PC-9 (cell line): ENCODE measurements around the gene HTT-AS. TPM values are rescaled to one million over a fixed set of nuclear protein-coding genes. Genes with fewer than 3 reads are reported as not detected.

Experiments used
- BruUV-seq: library from RNA; stranded (reverse); fragments of 400-500 nt; replicated peaks from 2 replicates; lab custom pipeline; 2021; lab: Mats Ljungman, UMichigan
- CTCF ChIA-PET: fragments of 300-600 bp; sonication (Branson Sonifier 250); formaldehyde crosslinking; loops from one replicate; lab custom pipeline; 2022; ENCODE audit warnings: antibody characterized with exemption; lab: Charles Lee
- POLR2A ChIA-PET: fragments of 300-600 bp; sonication (Branson Sonifier 250); formaldehyde crosslinking; loops from one replicate; lab custom pipeline; 2022; ENCODE audit warnings: antibody characterized with exemption; ENCODE audit not compliant: unreplicated experiment; lab: Charles Lee
- DNase-seq, 2 experiments: peaks; one replicate each; pipeline versions ENCODE4 v3.0.0 to v3.0.0-alpha.2; 2015 to 2022; ENCODE audit warnings: mixed read lengths in 1 of 2
- H2AFZ ChIP-seq: fragments of 200-600 bp; sonication (generic); 2 replicates; pipeline ENCODE4 v1.8.1; 2017; ENCODE audit warnings: antibody characterized with exemption
- H3F3A ChIP-seq: fragments of 200-600 bp; sonication (generic); 2 replicates; pipeline ENCODE4 v1.8.1; 2017; ENCODE audit warnings: antibody characterized with exemption, mild to moderate bottlenecking, low read depth; ENCODE audit not compliant: insufficient read depth
- H3K27ac ChIP-seq: fragments of 200-600 bp; sonication (generic); 2 replicates; pipeline ENCODE4 v1.6.1; 2016; ENCODE audit warnings: mixed run types
- H3K27me3 ChIP-seq: fragments of 200-600 bp; sonication (generic); 2 replicates; pipeline ENCODE4 v1.6.1; 2016; ENCODE audit warnings: low read depth, mixed run types; ENCODE audit not compliant: insufficient read depth
- H3K36me3 ChIP-seq: fragments of 200-600 bp; sonication (generic); 2 replicates; pipeline ENCODE4 v1.6.1; 2016; ENCODE audit warnings: low read depth, mixed run types
- H3K4me1 ChIP-seq: fragments of 200-600 bp; sonication (generic); replicated peaks from 2 replicates; pipeline ENCODE4 v1.6.1; 2016; ENCODE audit warnings: mixed run types; ENCODE audit not compliant: insufficient read depth
- H3K4me2 ChIP-seq: fragments of 200-600 bp; sonication (generic); 2 replicates; pipeline ENCODE4 v1.6.1; 2017; ENCODE audit warnings: mixed run types
- H3K4me3 ChIP-seq: fragments of 200-600 bp; sonication (generic); 2 replicates; pipeline ENCODE4 v1.6.1; 2016; ENCODE audit warnings: mixed run types
- H3K79me2 ChIP-seq: fragments of 200-600 bp; sonication (generic); 2 replicates; pipeline ENCODE4 v1.6.1; 2017; ENCODE audit warnings: low read depth, mixed run types
- H3K9me2 ChIP-seq: fragments of 200-600 bp; sonication (generic); 2 replicates; pipeline ENCODE4 v1.8.1; 2017; ENCODE audit warnings: mild to moderate bottlenecking; ENCODE audit not compliant: insufficient read depth
- H3K9me3 ChIP-seq: fragments of 200-600 bp; sonication (generic); 2 replicates; pipeline ENCODE4 v1.8.1; 2016; ENCODE audit warnings: low read depth; ENCODE audit not compliant: insufficient read depth
- H4K20me1 ChIP-seq: fragments of 200-600 bp; sonication (generic); 2 replicates; pipeline ENCODE4 v1.8.1; 2017; ENCODE audit not compliant: insufficient read depth
- CTCF ChIP-seq: fragments of 200-600 bp; sonication (generic); conservative IDR thresholded peaks from 2 replicates; pipeline ENCODE4 v1.6.1; 2017; ENCODE audit warnings: mixed run types, antibody characterized with exemption, mild to moderate bottlenecking, moderate library complexity
- EZH2 ChIP-seq: fragments of 200-600 bp; sonication (generic); IDR thresholded peaks from 2 replicates; pipeline ENCODE4 v1.8.0; 2017; ENCODE audit warnings: antibody characterized with exemption, low read depth
- intact Hi-C: fragments of 100-400 bp; cut with micrococcal nuclease; formaldehyde crosslinking; loops from one replicate; pipeline ENCODE4 v1.10.0; 2022; ENCODE audit not compliant: unreplicated experiment
- total RNA-seq: library from RNA; stranded (reverse); gene quantifications from 2 replicates; pipeline ENCODE4 v1.2.3, GENCODE V29; 2021

Gene HTT-AS
- total RNA-seq, 1 experiment from 2014 or later: not detected

- H3K9me3 ChIP-seq: no peaks in the 10 kb centered on the region
- no peak for DNase-seq
- no peak overlapping the region for H3K27ac ChIP-seq
- no peaks in the 10 kb centered on the region for H3K4me1 ChIP-seq
- H2AFZ ChIP-seq: no peak overlapping the region
- no peaks in the 10 kb centered on the region for H3K27me3 ChIP-seq
- H4K20me1 ChIP-seq: no peaks in the 10 kb centered on the region; the same call in 1 of the 2 replicates
- no peaks in the 10 kb centered on the region for H3K36me3 ChIP-seq
- no TSS peak for BruUV-seq
- ChIA-PET POLR2A (no interaction called here), CTCF (no interaction called here)
- no peaks in the 10 kb centered on the region for H3K79me2 ChIP-seq
- TF ChIP-seq EZH2: no peak
- TF ChIP-seq CTCF: no peak
- H3F3A ChIP-seq: no peaks in the 10 kb centered on the region
- intact Hi-C loops: no loop called here
- no peak overlapping the region for H3K4me3 ChIP-seq
- no peaks in the 10 kb centered on the region for H3K9me2 ChIP-seq
- no peak overlapping the region for H3K4me2 ChIP-seq
These were observed 47.3 kb upstream of the HTT-AS start for GRCh38 chr4:3121596-3121995.

- TF ChIP-seq CTCF: no peak
- POLR2A ChIA-PET: no interaction called here
These were observed 46.8 kb upstream of the HTT-AS start for GRCh38 chr4:3121110-3121509.

GRCh38 chr4:3119464-3119863 lies 45.1 kb upstream of the HTT-AS start:
- no peak for DNase-seq
- Histone ChIP-seq H3F3A (no peaks in the 10 kb centered on the region), H3K27me3 (no peaks in the 10 kb centered on the region), H3K36me3 (no peaks in the 10 kb centered on the region), H4K20me1 (no peaks in the 10 kb centered on the region; the same call in 1 of the 2 replicates), H3K79me2 (no peaks in the 10 kb centered on the region), H3K27ac (no peak overlapping the region), H3K9me2 (no peaks in the 10 kb centered on the region), H3K9me3 (no peaks in the 10 kb centered on the region), H3K4me1 (no peaks in the 10 kb centered on the region), H3K4me3 (no peak overlapping the region), H2AFZ (no peak overlapping the region), H3K4me2 (no peak overlapping the region)
- BruUV-seq: no TSS peak
- ChIA-PET CTCF (no interaction called here), POLR2A (no interaction called here)
- TF ChIP-seq CTCF: no peak
- TF ChIP-seq EZH2: no peak
- intact Hi-C loops: no loop called here

More at GRCh38 chr4:3121110-3121509, 46.8 kb upstream of the HTT-AS start:
- H3K79me2 ChIP-seq: no peaks in the 10 kb centered on the region
- H3K9me3 ChIP-seq: no peaks in the 10 kb centered on the region
- intact Hi-C loops: no loop called here
- H4K20me1 ChIP-seq: no peaks in the 10 kb centered on the region; the same call in 1 of the 2 replicates
- no peaks in the 10 kb centered on the region for H3K4me1 ChIP-seq
- H3K27ac ChIP-seq: no peak overlapping the region
- no peak overlapping the region for H2AFZ ChIP-seq
- BruUV-seq: no TSS peak
- no peak for DNase-seq
- H3K4me2 ChIP-seq: no peak overlapping the region
- H3K27me3 ChIP-seq: no peaks in the 10 kb centered on the region
- CTCF ChIA-PET: no interaction called here
- no peaks in the 10 kb centered on the region for H3K36me3 ChIP-seq
- H3K4me3 ChIP-seq: no peak overlapping the region
- H3K9me2 ChIP-seq: no peaks in the 10 kb centered on the region
- no peaks in the 10 kb centered on the region for H3F3A ChIP-seq
